OCI-LY7 (cell line): ENCODE data around the gene MFAP3L.

Experiments
- EZH2phosphoT487 ChIP-seq: fragments of 200-600 bp; sonication (generic); IDR thresholded peaks from 2 replicates; pipeline ENCODE4 v1.6.1; 2018; ENCODE audit warnings: low read depth, borderline replicate concordance, mild to moderate bottlenecking, mixed run types, antibody characterized with exemption, low read length, moderate library complexity, mixed read lengths
- TF ChIP-seq, protein P1 (sequence below): fragments of 200-600 bp; sonication (generic); conservative IDR thresholded peaks from 2 replicates; pipeline ENCODE4 v1.5.1; 2014; ENCODE audit warnings: mild to moderate bottlenecking, antibody characterized with exemption, low read length, moderate library complexity, mixed read lengths

DNA sequence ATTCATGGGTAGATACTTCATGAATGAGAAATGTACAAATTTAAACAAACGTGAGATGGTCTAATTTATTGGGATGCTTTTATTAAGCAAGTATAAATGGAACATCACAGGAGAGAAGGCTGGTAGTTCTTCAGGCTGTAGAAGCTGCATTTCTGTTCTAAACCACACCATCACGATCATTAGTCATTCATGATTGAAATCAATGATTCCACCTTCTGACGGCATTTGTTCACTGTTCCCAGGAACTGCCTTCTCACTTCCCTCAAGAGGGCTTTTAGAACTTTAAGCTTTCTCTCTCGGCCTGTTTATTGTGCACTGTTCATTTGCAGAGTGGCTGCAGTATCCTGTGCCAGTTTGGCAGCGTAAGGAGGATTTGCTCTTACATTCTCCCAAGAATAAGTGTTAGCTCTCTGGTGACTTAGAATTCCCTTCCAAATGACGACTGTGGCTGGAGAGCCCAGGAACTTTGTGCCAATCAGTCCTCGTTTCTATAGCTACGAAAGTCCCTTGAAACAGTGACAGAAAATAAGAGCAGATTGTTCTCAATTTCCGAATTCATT, 54.7 kb downstream of the MFAP3L start:
- TF ChIP-seq, protein P1, sequence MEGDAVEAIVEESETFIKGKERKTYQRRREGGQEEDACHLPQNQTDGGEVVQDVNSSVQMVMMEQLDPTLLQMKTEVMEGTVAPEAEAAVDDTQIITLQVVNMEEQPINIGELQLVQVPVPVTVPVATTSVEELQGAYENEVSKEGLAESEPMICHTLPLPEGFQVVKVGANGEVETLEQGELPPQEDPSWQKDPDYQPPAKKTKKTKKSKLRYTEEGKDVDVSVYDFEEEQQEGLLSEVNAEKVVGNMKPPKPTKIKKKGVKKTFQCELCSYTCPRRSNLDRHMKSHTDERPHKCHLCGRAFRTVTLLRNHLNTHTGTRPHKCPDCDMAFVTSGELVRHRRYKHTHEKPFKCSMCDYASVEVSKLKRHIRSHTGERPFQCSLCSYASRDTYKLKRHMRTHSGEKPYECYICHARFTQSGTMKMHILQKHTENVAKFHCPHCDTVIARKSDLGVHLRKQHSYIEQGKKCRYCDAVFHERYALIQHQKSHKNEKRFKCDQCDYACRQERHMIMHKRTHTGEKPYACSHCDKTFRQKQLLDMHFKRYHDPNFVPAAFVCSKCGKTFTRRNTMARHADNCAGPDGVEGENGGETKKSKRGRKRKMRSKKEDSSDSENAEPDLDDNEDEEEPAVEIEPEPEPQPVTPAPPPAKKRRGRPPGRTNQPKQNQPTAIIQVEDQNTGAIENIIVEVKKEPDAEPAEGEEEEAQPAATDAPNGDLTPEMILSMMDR: no peak
- no peak for TF ChIP-seq EZH2phosphoT487
